ENCODE data around the gene ZNF584.
"Not testable (repeated sequence)": the region's sequence is repeated elsewhere in the genome, so short reads cannot be mapped to it uniquely, and the experiment has no call there.

The ZNF584 gene

DNA sequence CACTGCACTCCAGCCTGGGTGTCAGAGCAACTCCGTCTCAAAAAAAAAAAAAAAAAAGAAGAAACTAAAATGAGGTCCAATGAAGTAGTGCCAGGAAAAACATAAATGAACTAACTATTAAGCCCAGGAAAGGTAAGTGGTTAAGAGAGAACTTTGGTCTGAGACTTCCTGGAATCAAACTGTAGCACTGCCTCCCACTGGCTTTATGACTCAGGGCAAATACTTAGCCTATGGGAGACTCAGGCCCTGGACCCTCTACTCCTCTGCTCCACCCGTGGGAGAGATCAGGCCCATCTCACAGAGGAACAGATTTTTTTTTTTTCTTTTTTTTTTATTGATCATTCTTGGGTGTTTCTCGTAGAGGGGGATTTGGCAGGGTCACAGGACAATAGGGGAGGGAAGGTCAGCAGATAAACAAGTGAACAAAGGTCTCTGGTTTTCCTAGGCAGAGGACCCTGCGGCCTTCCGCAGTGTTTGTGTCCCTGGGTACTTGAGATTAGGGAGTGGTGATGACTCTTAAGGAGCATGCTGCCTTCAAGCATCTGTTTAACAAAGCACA lies 4.5 kb upstream of the ZNF584 start:
- not testable (repeated sequence) for DNase-seq (ENCODE audit: low spot score)

- DNase-seq (ENCODE audit: low spot score) = no peak
These were observed 1.4 kb upstream of the ZNF584 start for GRCh38 chr19:58406818-58407657.

- DNase-seq (ENCODE audit: low spot score) = no peak
These were observed 744 bp upstream of the ZNF584 start for GRCh38 chr19:58407658-58408151.

DNA sequence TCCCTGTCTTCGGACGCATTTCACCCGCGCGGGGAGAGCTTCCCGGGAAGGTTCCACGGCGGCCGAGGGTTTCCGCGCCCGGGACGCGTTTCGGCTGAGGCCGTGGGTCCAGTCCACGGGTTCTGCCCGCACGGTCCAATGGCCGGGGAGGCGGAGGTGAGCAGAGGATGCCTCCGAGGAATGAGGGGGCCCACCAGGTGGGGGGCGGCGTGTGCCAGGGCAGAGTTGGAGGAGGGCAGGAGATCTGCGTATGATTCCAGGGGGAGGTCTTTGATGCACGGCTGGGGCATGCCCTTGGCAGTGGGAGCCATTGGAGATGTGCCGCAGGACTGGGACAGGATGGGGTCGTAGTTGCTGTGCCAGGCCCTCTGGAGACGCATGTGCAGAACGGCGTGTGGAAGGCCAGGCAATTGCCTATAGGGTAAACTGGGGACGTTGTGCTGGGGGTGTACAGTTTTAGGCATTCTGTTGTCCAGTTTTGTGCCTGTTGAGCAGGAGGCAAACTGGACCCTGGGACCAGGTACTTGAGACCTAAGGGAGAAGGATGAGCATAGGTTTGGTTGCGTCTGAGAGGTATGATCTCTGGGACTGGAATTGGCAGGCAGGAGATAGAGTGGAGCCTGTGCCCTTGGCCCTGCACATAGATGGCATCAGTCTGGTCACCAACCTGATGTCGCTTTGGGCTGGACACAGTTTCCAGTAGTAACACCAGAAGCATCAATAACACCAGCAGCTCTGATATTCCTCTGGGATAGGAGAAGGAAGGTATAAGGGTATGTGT lies 751 bp downstream of the ZNF584 start:
- no peak for DNase-seq (ENCODE audit: low spot score)

GRCh38 chr19:58416604-58417003 lies 8.2 kb downstream of the ZNF584 start:
- DNase-seq (ENCODE audit: low spot score) = no peak

- DNase-seq (ENCODE audit: low spot score) = no peak
These were observed 8.6 kb downstream of the ZNF584 start for GRCh38 chr19:58417071-58417470.

DNA sequence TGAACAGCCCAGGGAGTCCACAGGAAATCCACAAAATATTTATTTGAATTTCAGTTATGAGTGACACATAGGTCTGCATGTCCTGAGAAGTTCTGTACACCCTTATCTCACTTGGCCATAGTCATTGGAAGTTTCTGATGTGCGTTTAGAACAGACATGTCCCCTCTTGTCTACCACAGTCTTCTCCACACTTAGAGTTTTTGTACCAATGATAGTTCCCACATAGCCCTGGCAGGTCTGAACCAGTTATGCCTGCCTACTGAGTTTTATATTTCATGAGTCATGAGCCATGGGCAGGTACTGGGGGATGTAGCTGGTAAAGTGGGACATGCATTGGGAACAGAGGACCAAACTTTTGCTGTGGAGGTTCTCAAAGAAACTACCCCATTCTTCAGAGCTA lies 20.2 kb downstream of the ZNF584 start:
- DNase-seq (ENCODE audit: low spot score) = no peak

GRCh38 chr19:58429745-58430144 lies 21.3 kb downstream of the ZNF584 start:
- DNase-seq (ENCODE audit: low spot score) = no peak

DNA sequence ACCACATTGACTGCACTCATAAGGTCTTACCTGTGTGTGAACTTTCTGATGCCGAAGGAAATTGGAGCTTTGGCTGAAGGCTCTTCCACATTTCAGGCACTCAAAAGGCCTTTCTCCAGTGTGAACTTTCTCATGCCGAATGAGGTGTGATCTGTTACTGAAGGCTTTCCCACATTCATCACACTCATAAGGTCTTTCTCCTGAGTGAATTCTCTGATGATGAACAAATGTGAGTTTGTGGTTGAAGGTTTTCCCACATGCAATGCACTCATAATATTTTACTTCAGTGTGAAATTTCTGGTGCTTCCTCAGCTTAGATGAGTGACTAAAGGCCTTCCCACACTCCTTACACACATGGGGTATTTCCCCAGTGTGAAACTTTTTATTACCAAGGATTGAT lies 25.8 kb downstream of the ZNF584 start:
- no peak for DNase-seq (ENCODE audit: low spot score)

- DNase-seq (ENCODE audit: low spot score) = peak; percentile 100
These were observed 31.4 kb downstream of the ZNF584 start, which contains the start of gene ZNF132 for GRCh38 chr19:58439576-58440554. TSS of gene ZNF132 (minus strand) at chr19:58440153. CDS start at chr19:58439821, 332 bp downstream.

- DNase-seq (ENCODE audit: low spot score) = peak; percentile 20
These were observed 32.1 kb downstream of the ZNF584 start for GRCh38 chr19:58440556-58440955.

- not testable (repeated sequence) for DNase-seq (ENCODE audit: low spot score)
These were observed 34.5 kb downstream of the ZNF584 start for GRCh38 chr19:58442986-58443385.

- DNase-seq (ENCODE audit: low spot score) = not testable (repeated sequence)
These were observed 40.4 kb downstream of the ZNF584 start for GRCh38 chr19:58448860-58449259.

GRCh38 chr19:58449980-58450379 lies 41.5 kb downstream of the ZNF584 start:
- DNase-seq (ENCODE audit: low spot score) = not testable (repeated sequence)

- DNase-seq (ENCODE audit: low spot score) = no peak
These were observed 42.5 kb downstream of the ZNF584 start for GRCh38 chr19:58450856-58451357.

- DNase-seq (ENCODE audit: low spot score) = peak; percentile 98
These were observed 43.1 kb downstream of the ZNF584 start, which contains the start of gene ZNF324B for GRCh38 chr19:58451358-58452101. TSS of gene ZNF324B (plus strand) at chr19:58451622. CDS start at chr19:58453702, 2,080 bp downstream.

DNA sequence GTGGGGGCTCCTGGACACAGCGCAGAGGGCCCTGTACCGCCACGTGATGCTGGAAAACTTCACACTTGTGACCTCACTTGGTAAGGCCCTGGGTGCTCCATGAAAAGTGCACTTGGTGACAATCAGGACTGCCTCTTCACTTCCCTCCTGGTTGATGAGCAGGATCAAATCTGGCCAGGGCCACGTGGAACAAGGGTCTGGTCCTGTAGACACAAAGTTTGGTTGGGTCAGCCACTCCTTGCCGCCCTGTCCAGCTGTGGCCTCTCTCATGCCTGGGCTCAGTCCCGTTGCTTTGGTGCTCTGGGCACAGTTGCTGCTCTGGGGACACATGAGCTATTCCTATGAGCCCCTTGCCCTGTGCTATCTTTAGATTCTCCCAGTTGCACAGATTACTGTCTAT lies 45.3 kb downstream of the ZNF584 start:
- DNase-seq (ENCODE audit: low spot score) = no peak

DNA sequence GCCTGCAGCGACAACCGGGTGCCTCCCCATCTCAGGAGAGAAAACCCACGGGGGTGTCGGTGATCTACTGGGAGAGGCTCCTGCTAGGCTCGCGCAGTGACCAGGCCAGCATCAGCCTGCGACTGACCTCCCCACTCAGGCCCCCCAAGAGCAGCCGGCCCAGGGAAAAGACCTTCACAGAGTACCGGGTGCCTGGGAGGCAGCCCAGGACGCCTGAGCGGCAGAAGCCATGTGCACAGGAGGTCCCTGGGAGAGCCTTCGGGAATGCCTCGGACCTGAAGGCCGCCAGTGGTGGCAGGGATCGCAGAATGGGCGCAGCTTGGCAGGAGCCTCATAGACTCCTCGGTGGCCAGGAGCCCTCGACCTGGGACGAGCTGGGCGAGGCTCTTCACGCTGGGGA lies 46.9 kb downstream of the ZNF584 start:
- DNase-seq (ENCODE audit: low spot score) = no peak

GRCh38 chr19:58456111-58456510 lies 47.7 kb downstream of the ZNF584 start:
- DNase-seq (ENCODE audit: low spot score) = no peak

DNA sequence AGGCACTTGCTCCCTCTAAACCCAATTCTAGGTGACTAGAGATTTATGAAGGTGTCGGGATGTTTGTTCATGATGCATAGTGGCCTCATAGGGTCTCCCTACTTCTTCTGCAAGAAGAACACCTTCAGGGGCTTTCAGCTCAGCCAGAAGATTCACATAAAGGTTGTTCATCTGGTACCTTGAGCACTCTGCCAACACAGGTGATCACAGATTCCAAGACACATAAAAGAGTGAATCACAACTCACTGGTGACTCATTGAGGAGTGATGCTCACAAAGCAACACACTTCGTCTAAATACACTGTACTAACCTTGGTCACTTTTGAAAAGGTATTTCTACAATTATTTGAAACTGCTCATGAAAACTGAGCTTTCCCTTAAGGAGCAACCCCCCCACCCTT lies 51.6 kb downstream of the ZNF584 start:
- DNase-seq (ENCODE audit: low spot score) = no peak

Measured in Ammon's horn (tissue), 1 donor.